ENCODE data around the gene EYA3.

EYA3 gene

DNA sequence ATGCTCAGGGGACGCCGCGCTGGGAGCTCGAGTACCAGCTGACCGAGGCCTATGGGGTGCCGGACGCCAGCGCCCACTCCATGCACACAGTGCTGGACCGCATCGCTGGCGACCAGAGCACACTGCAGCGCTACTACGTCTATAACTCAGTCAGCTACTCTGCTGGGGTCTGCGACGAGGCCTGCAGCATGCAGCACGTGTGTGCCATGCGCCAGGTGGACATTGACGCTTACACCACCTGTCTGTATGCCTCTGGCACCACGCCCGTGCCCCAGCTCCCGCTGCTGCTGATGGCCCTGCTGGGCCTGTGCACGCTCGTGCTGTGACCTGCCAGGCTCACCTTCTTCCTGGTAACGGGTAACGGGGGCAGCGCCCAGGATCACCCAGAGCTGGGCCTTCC lies 129.9 kb downstream of the EYA3 start:
- TF ChIP-seq CTCF (IDR thresholded peaks at IDR 0.05; ENCODE audit: insufficient read depth, low read depth, low read length, missing control alignments) = no peak
- no peak for DNase-seq (ENCODE audit: low read depth)
- H3K4me3 ChIP-seq (ENCODE audit: low read length) = no peak overlapping the region

- no peak for DNase-seq (ENCODE audit: low read depth)
- no peak overlapping the region for H3K4me3 ChIP-seq (ENCODE audit: low read length)
- TF ChIP-seq CTCF (IDR thresholded peaks at IDR 0.05; ENCODE audit: insufficient read depth, low read depth, low read length, missing control alignments) = no peak
These were observed 130.8 kb downstream of the EYA3 start for GRCh38 chr1:27957655-27958054.

GRCh38 chr1:27956761-27957160 lies 131.6 kb downstream of the EYA3 start:
- DNase-seq (ENCODE audit: low read depth) = no peak
- H3K4me3 ChIP-seq (ENCODE audit: low read length) = no peak overlapping the region
- TF ChIP-seq CTCF (IDR thresholded peaks at IDR 0.05; ENCODE audit: insufficient read depth, low read depth, low read length, missing control alignments) = no peak

DNA sequence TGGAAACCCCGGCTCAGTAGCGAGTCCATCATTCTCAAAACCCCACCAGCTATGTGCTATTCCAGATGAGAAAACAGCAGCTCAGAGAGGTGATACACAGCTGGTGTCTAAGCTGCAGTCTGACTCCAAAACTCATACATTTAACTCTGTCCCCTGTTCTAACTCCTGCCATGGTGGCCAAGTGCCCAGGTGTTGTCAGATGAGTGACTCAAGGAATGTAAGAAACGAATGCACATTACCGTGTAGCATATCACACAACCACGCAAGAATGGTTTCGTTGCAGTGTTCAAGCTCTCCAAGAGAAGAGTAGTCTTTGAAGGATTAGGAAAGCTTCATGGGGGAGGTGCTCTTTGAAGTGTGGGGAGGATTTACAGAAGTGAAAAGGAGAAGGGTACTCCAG lies 133.3 kb downstream of the EYA3 start:
- H3K4me3 ChIP-seq (ENCODE audit: low read length) = no peak overlapping the region
- TF ChIP-seq CTCF (IDR thresholded peaks at IDR 0.05; ENCODE audit: insufficient read depth, low read depth, low read length, missing control alignments) = no peak
- DNase-seq (ENCODE audit: low read depth) = no peak

- no peak overlapping the region for H3K4me3 ChIP-seq (ENCODE audit: low read length)
- no peak for TF ChIP-seq CTCF (IDR thresholded peaks at IDR 0.05; ENCODE audit: insufficient read depth, low read depth, low read length, missing control alignments)
- no peak for DNase-seq (ENCODE audit: low read depth)
These were observed 134.2 kb downstream of the EYA3 start for GRCh38 chr1:27954186-27954585.

GRCh38 chr1:27952147-27952546 lies 136.3 kb downstream of the EYA3 start:
- no peak overlapping the region for H3K4me3 ChIP-seq (ENCODE audit: low read length)
- no peak for DNase-seq (ENCODE audit: low read depth)
- TF ChIP-seq CTCF (IDR thresholded peaks at IDR 0.05; ENCODE audit: insufficient read depth, low read depth, low read length, missing control alignments) = no peak

- no peak for TF ChIP-seq CTCF (IDR thresholded peaks at IDR 0.05; ENCODE audit: insufficient read depth, low read depth, low read length, missing control alignments)
- DNase-seq (ENCODE audit: low read depth) = no peak
- no peak overlapping the region for H3K4me3 ChIP-seq (ENCODE audit: low read length)
These were observed 137.0 kb downstream of the EYA3 start for GRCh38 chr1:27951396-27951795.

Measured in epithelial cell of esophagus (primary cell).